ENCODE data around the gene KIZ.

KIZ gene

GRCh38 chr20:21125849-21126580 lies at the start of gene KIZ:
KIZ (plus strand) TSS chr20:21126082; CDS start chr20:21126116, 34 bp downstream.
- H3K4me1 ChIP-seq: peaks cover 20% of the 10 kb centered on the region

GRCh38 chr20:21077809-21078345 lies 48.0 kb upstream of the KIZ start:
- Histone ChIP-seq H3K4me3 (no peak overlapping the region), H3K27me3 (no peaks in the 10 kb centered on the region), H3K9ac (no peak overlapping the region), H3K4me2 (no peak overlapping the region), H3K9me3 (no peaks in the 10 kb centered on the region), H3K36me3 (no peaks in the 10 kb centered on the region), H3K27ac (no peak overlapping the region), H3K4me1 (no peaks in the 10 kb centered on the region), H4K20me1 (no peaks in the 10 kb centered on the region)
- TF ChIP-seq Cebpa-rat (IDR thresholded peaks at IDR 0.05): no peak

More at GRCh38 chr20:21125849-21126580, at the start of gene KIZ:
- peak within 1 kb of the TSS; percentile 93 for H3K4me3 ChIP-seq
- no peaks in the 10 kb centered on the region; the same call in 1 of the 2 replicates for H4K20me1 ChIP-seq
- peak within 1 kb of the TSS; percentile 90 for H3K9ac ChIP-seq
- peak within 1 kb of the TSS; percentile 94 for H3K4me2 ChIP-seq
- no peaks in the 10 kb centered on the region for H3K27me3 ChIP-seq
- H3K9me3 ChIP-seq: no peaks in the 10 kb centered on the region
- TF ChIP-seq Cebpa-rat (IDR thresholded peaks at IDR 0.05): no peak
- H3K27ac ChIP-seq: peak within 1 kb of the TSS; percentile 84
- H3K36me3 ChIP-seq: 0 out of 2 replicates have a peak, but pooled peaks cover 2% of the 10 kb centered on the region

GRCh38 chr20:21082584-21082983 lies 43.3 kb upstream of the KIZ start:
- Histone ChIP-seq H4K20me1 (no peaks in the 10 kb centered on the region), H3K4me1 (no peaks in the 10 kb centered on the region), H3K9me3 (no peaks in the 10 kb centered on the region), H3K4me2 (no peak overlapping the region), H3K9ac (no peak overlapping the region), H3K27ac (no peak overlapping the region), H3K36me3 (no peaks in the 10 kb centered on the region), H3K27me3 (no peaks in the 10 kb centered on the region), H3K4me3 (no peak overlapping the region)
- TF ChIP-seq Cebpa-rat (IDR thresholded peaks at IDR 0.05): no peak

- Histone ChIP-seq H3K4me1 (no peaks in the 10 kb centered on the region), H3K36me3 (no peaks in the 10 kb centered on the region)
- TF ChIP-seq Cebpa-rat (IDR thresholded peaks at IDR 0.05): no peak
Observed at GRCh38 chr20:21083825-21084325, 42.0 kb upstream of the KIZ start.

GRCh38 chr20:21087862-21088540 lies 37.9 kb upstream of the KIZ start:
- H3K9me3 ChIP-seq: no peaks in the 10 kb centered on the region
- no peak overlapping the region for H3K9ac ChIP-seq
- H3K4me3 ChIP-seq: no peak overlapping the region
- no peaks in the 10 kb centered on the region for H3K36me3 ChIP-seq
- no peak overlapping the region for H3K4me2 ChIP-seq
- H3K27me3 ChIP-seq: no peaks in the 10 kb centered on the region
- no peaks in the 10 kb centered on the region for H4K20me1 ChIP-seq
- no peak overlapping the region for H3K27ac ChIP-seq
- TF ChIP-seq Cebpa-rat (IDR thresholded peaks at IDR 0.05): no peak
- peaks cover 10% of the 10 kb centered on the region; the same call in 1 of the 2 replicates for H3K4me1 ChIP-seq

More at GRCh38 chr20:21083825-21084325, 42.0 kb upstream of the KIZ start:
- Histone ChIP-seq H3K27ac (no peak overlapping the region), H3K9ac (no peak overlapping the region), H3K27me3 (no peaks in the 10 kb centered on the region), H4K20me1 (no peaks in the 10 kb centered on the region), H3K9me3 (no peaks in the 10 kb centered on the region), H3K4me3 (no peak overlapping the region), H3K4me2 (no peak overlapping the region)

GRCh38 chr20:21089391-21089790 lies 36.5 kb upstream of the KIZ start:
- H3K4me1 ChIP-seq: peaks cover 10% of the 10 kb centered on the region; the same call in 1 of the 2 replicates
- H3K4me2 ChIP-seq: peak overlapping the region; percentile 31
- no peak for TF ChIP-seq Cebpa-rat (IDR thresholded peaks at IDR 0.05)
- no peak overlapping the region for H3K4me3 ChIP-seq
- H3K27ac ChIP-seq: no peak overlapping the region
- H4K20me1 ChIP-seq: no peaks in the 10 kb centered on the region
- H3K27me3 ChIP-seq: no peaks in the 10 kb centered on the region
- H3K9ac ChIP-seq: no peak overlapping the region
- no peaks in the 10 kb centered on the region for H3K36me3 ChIP-seq
- H3K9me3 ChIP-seq: no peaks in the 10 kb centered on the region

- H3K9me3 ChIP-seq: no peaks in the 10 kb centered on the region
- no peak overlapping the region for H3K27ac ChIP-seq
- H3K4me2 ChIP-seq: peak overlapping the region; percentile 31
- H3K4me1 ChIP-seq: peaks cover 10% of the 10 kb centered on the region; the same call in 1 of the 2 replicates
- H3K27me3 ChIP-seq: no peaks in the 10 kb centered on the region
- no peaks in the 10 kb centered on the region for H3K36me3 ChIP-seq
- no peak overlapping the region for H3K9ac ChIP-seq
- H4K20me1 ChIP-seq: no peaks in the 10 kb centered on the region
- no peak for TF ChIP-seq Cebpa-rat (IDR thresholded peaks at IDR 0.05)
- no peak overlapping the region for H3K4me3 ChIP-seq
Observed at GRCh38 chr20:21090111-21090618, 35.7 kb upstream of the KIZ start.

GRCh38 chr20:21090721-21091120 lies 35.2 kb upstream of the KIZ start:
- Histone ChIP-seq H3K4me1 (peaks cover 10% of the 10 kb centered on the region; the same call in 1 of the 2 replicates), H4K20me1 (no peaks in the 10 kb centered on the region), H3K36me3 (no peaks in the 10 kb centered on the region), H3K9me3 (no peaks in the 10 kb centered on the region), H3K4me2 (no peak overlapping the region), H3K9ac (no peak overlapping the region), H3K4me3 (no peak overlapping the region), H3K27me3 (no peaks in the 10 kb centered on the region), H3K27ac (no peak overlapping the region)
- TF ChIP-seq Cebpa-rat (IDR thresholded peaks at IDR 0.05): no peak

- peaks cover 10% of the 10 kb centered on the region; the same call in 1 of the 2 replicates for H3K4me1 ChIP-seq
- H3K9me3 ChIP-seq: no peaks in the 10 kb centered on the region
- H3K4me2 ChIP-seq: no peak overlapping the region
- no peak for TF ChIP-seq Cebpa-rat (IDR thresholded peaks at IDR 0.05)
- H4K20me1 ChIP-seq: no peaks in the 10 kb centered on the region
- H3K36me3 ChIP-seq: no peaks in the 10 kb centered on the region
- H3K27ac ChIP-seq: no peak overlapping the region
- no peak overlapping the region for H3K9ac ChIP-seq
- peaks cover 13% of the 10 kb centered on the region for H3K27me3 ChIP-seq
- H3K4me3 ChIP-seq: no peak overlapping the region
Observed at GRCh38 chr20:21092806-21093205, 33.1 kb upstream of the KIZ start.

All from BLaER1 (cell line).